BLaER1 (cell line): ENCODE measurements around the gene SLAMF1.
"Not testable (repeated sequence)": the region's sequence is repeated elsewhere in the genome, so short reads cannot be mapped to it uniquely, and the experiment has no call there.

ENCODE experiments used
- H3K27ac ChIP-seq: shearing (Covaris generic); formaldehyde crosslinking; 2 replicates; pipeline ENCODE4 v1.8.1; 2022
- H3K27me3 ChIP-seq: shearing (Covaris generic); formaldehyde crosslinking; 2 replicates; pipeline ENCODE4 v1.8.1; 2022
- H3K36me3 ChIP-seq: shearing (Covaris generic); formaldehyde crosslinking; 2 replicates; pipeline ENCODE4 v1.8.1; 2022
- H3K4me1 ChIP-seq: shearing (Covaris generic); formaldehyde crosslinking; 2 replicates; pipeline ENCODE4 v1.8.1; 2022
- H3K4me2 ChIP-seq: shearing (Covaris generic); formaldehyde crosslinking; 2 replicates; pipeline ENCODE4 v1.8.1; 2022
- H3K4me3 ChIP-seq: shearing (Covaris generic); formaldehyde crosslinking; 2 replicates; pipeline ENCODE4 v1.8.1; 2022
- H3K9ac ChIP-seq: shearing (Covaris generic); formaldehyde crosslinking; 2 replicates; pipeline ENCODE4 v1.8.1; 2022
- H3K9me3 ChIP-seq: shearing (Covaris generic); formaldehyde crosslinking; 2 replicates; pipeline ENCODE4 v1.8.1; 2022
- H4K20me1 ChIP-seq: shearing (Covaris generic); formaldehyde crosslinking; 2 replicates; pipeline ENCODE4 v1.8.1; 2022
- Cebpa-rat ChIP-seq: shearing (Covaris generic); IDR thresholded peaks from 2 replicates; pipeline ENCODE4 v1.8.1; 2022

The SLAMF1 gene

DNA sequence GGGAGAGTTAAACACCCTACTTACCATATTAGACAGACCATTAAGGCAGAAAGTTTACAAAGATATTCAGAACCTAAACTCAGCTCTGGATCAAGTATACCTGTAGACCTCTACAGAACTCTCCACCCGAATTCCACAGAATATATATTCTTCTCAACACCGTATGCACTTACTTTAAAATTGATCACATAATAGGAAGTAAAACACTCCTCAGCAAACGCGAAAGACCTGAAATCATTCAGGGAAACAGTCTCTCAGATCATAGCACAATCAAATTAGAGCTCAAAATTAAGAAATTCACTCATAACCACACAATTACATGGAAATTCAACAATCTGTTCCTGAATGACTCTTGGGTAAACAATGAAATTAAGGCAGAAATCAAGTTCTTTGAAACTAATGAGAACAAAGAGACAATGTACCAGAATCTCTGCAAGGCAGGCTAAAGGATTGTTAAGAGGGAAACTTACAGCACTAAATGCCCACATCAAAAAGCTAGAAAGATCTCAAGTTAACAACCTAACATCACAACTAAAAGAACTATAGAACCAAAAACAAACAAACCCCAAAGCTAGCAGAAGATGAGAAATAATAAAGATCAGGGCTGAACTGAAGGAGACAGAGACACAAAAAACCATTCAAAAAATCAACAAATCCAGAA lies 86.7 kb downstream of the SLAMF1 start:
- peaks cover 67% of the 10 kb centered on the region for H3K9me3 ChIP-seq
- no peaks in the 10 kb centered on the region for H3K27me3 ChIP-seq
- H4K20me1 ChIP-seq: no peaks in the 10 kb centered on the region
- H3K9ac ChIP-seq: no peak overlapping the region
- no peak for TF ChIP-seq Cebpa-rat
- no peak overlapping the region for H3K4me3 ChIP-seq
- peaks cover 20% of the 10 kb centered on the region for H3K4me1 ChIP-seq
- H3K27ac ChIP-seq: no peak overlapping the region
- peaks cover 6% of the 10 kb centered on the region; the same call in 1 of the 2 replicates for H3K36me3 ChIP-seq
- no peak overlapping the region for H3K4me2 ChIP-seq

GRCh38 chr1:160559437-160559836 lies 87.4 kb downstream of the SLAMF1 start:
- not testable (repeated sequence) for H3K27ac ChIP-seq, H3K27me3 ChIP-seq, H3K36me3 ChIP-seq, H3K4me3 ChIP-seq, H4K20me1 ChIP-seq, H3K4me2 ChIP-seq, H3K9ac ChIP-seq
- Histone ChIP-seq H3K9me3 (peaks cover 67% of the 10 kb centered on the region), H3K4me1 (peaks cover 12% of the 10 kb centered on the region)

DNA sequence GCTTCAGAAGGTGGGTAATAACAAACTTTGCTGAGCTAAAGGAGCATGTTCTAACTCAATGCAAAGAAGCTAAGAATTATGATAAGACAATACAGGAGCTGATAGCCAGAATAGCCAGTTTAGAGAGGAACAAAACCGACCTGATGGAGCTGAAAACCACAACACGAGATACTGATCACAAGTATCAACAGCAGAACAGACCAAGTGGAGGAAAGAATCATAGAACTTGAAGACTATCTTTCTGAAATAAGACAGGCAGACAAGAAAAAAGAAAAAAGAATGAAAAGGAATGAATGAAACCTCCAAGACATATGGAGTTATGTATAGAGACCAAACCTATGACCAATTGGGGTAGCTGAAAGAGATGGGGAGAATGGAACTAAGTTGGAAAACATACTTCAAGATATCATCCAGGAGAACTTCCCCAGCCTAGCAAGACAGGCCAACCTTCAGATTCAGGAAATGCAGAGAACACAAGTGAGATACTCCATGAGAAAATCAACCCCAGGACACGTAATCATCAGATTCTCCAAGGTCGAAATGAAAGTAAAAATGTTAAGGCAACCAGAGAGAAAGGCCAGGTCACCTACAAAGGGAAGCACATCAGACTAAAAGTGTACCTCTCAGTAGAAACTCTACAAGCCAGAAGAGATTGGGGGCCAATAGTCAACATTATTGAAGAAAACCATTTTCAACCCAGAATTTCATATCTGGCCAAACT lies 88.0 kb downstream of the SLAMF1 start:
- Histone ChIP-seq H3K4me3 (no peak overlapping the region), H3K9me3 (peaks cover 63% of the 10 kb centered on the region), H3K27me3 (no peaks in the 10 kb centered on the region), H3K4me1 (peaks cover 15% of the 10 kb centered on the region), H4K20me1 (no peaks in the 10 kb centered on the region), H3K36me3 (peaks cover 3% of the 10 kb centered on the region; the same call in 1 of the 2 replicates), H3K27ac (no peak overlapping the region), H3K9ac (no peak overlapping the region), H3K4me2 (0 out of 2 replicates have a peak overlapping the region, but pooled peaks have one; percentile 16)
- TF ChIP-seq Cebpa-rat: no peak
